Esophagus muscularis mucosa (tissue), 4 donors: Measurements from ENCODE around the gene ANKRD33.

Source experiments
- EP300 ChIP-seq: sonication (generic); formaldehyde crosslinking; IDR thresholded peaks from one replicate; pipeline ENCODE4 v1.6.1; 2017; ENCODE audit warnings: antibody characterized with exemption
- POLR2A ChIP-seq: fragments of 450-650 bp; IDR thresholded peaks from one replicate; pipeline ENCODE4 v1.6.1; 2017; ENCODE audit warnings: antibody characterized with exemption, moderate library complexity, mild to moderate bottlenecking, low read depth
- POLR2AphosphoS5 ChIP-seq, 2 donors: sonication (generic); formaldehyde crosslinking; IDR thresholded peaks; one replicate each; pipeline ENCODE4 v1.6.1; 2017; ENCODE audit warnings: antibody characterized with exemption in 2 of 2
- TF ChIP-seq, protein P1 (sequence below), 3 experiments: fragments of 200-600 bp in 2 of 3; fragments of 450-650 bp in 1 of 3; sonication (generic) in 2 of 3; IDR thresholded peaks; one replicate each; pipeline ENCODE4 v1.5.1; 2017 to 2019; ENCODE audit warnings: antibody characterized with exemption in 3 of 3, mild to moderate bottlenecking in 2 of 3, moderate library complexity in 1 of 3

DNA sequence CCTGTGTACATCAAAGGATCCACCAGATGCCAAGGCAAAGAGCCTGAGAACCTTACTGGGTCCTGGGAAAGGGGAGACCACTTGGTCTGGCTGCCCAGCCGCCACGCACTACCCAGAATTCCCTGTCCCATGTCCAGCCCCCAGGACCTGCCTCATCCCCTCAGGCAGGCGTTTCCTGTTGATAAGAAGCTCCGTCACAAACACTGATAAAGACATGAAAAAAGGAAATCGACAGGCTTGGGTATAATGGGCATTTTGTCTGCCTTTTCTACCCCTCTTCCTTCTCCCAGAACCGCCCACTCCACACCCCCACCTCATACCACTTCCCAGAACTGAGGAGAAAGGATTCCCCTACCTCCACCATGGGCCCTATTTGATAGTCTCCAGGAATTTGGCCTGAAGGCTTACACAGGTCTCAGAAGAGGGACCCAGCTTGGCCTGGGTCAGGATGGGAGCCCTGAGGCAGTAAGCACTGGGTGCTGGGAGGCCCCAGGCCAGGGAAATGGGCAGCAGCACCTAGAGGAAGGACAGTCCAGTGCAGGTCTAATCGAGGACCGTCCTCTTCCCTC, 38.2 kb downstream of the ANKRD33 start:
- TF ChIP-seq, protein P1, sequence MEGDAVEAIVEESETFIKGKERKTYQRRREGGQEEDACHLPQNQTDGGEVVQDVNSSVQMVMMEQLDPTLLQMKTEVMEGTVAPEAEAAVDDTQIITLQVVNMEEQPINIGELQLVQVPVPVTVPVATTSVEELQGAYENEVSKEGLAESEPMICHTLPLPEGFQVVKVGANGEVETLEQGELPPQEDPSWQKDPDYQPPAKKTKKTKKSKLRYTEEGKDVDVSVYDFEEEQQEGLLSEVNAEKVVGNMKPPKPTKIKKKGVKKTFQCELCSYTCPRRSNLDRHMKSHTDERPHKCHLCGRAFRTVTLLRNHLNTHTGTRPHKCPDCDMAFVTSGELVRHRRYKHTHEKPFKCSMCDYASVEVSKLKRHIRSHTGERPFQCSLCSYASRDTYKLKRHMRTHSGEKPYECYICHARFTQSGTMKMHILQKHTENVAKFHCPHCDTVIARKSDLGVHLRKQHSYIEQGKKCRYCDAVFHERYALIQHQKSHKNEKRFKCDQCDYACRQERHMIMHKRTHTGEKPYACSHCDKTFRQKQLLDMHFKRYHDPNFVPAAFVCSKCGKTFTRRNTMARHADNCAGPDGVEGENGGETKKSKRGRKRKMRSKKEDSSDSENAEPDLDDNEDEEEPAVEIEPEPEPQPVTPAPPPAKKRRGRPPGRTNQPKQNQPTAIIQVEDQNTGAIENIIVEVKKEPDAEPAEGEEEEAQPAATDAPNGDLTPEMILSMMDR (IDR thresholded peaks at IDR 0.05): no peak
- TF ChIP-seq POLR2A (no peak), POLR2AphosphoS5 (IDR thresholded peaks at IDR 0.05) (no peak), EP300 (no peak)
